Ovary (tissue), 9 donors: ENCODE data around the gene RPA3. TPM values are rescaled to one million over a fixed set of nuclear protein-coding genes. Genes with fewer than 3 reads are reported as not detected.

Source experiments
- DNase-seq, 5 donors: peaks; one replicate each; pipeline ENCODE4 v3.0.0-alpha.2; 2019 to 2020
- H3K27ac ChIP-seq, 2 donors: fragments of 200-600 bp; one replicate each; pipeline versions ENCODE4 v1.5.1 to v1.8.0; 2019 to 2022
- H3K27me3 ChIP-seq: fragments of 200-600 bp; one replicate; pipeline ENCODE4 v1.8.0; 2022
- H3K36me3 ChIP-seq: fragments of 200-600 bp; sonication (generic); one replicate; pipeline ENCODE4 v1.5.1; 2019
- H3K4me1 ChIP-seq: one replicate; pipeline ENCODE4 v1.8.1; 2013; ENCODE audit warnings: mild to moderate bottlenecking, moderate library complexity; ENCODE audit not compliant: insufficient read depth
- H3K4me3 ChIP-seq: fragments of 200-600 bp; sonication (generic); one replicate; pipeline ENCODE4 v1.5.1; 2017
- H3K9me3 ChIP-seq, 2 donors: fragments of 200-600 bp in 1 of 2; sonication (generic) in 1 of 2; one replicate each; pipeline versions ENCODE4 v1.5.1 to v1.8.1; 2013 to 2019; ENCODE audit warnings: mild to moderate bottlenecking in 1 of 2, moderate library complexity in 1 of 2
- CTCF ChIP-seq, 3 donors: fragments of 450-650 bp in 2 of 3; fragments of 200-600 bp in 1 of 3; IDR thresholded peaks; one replicate each; pipeline versions ENCODE4 v1.5.1 to v1.8.0; 2016 to 2022; ENCODE audit warnings: antibody characterized with exemption in 3 of 3, mild to moderate bottlenecking in 1 of 3
- EP300 ChIP-seq: sonication (generic); formaldehyde crosslinking; IDR thresholded peaks from one replicate; pipeline ENCODE4 v1.6.1; 2017; ENCODE audit warnings: antibody characterized with exemption
- POLR2A ChIP-seq: fragments of 450-650 bp; IDR thresholded peaks from one replicate; pipeline ENCODE4 v1.6.1; 2017; ENCODE audit warnings: antibody characterized with exemption, mild to moderate bottlenecking, moderate library complexity
- WGBS, 3 donors: extraction: QIAGEN DNeasy Blood & Tissue Kit in 1 of 3; methylation state at CpG; one replicate each; pipeline versions ENCODE4 v1.1.5 to v1.1.7; 2013 to 2017; 5-methylcytosine and 5-hydroxymethylcytosine counted together
- intact Hi-C, 4 donors: fragments of 100-400 bp; cut with DNase I; formaldehyde crosslinking; loops; one replicate each; pipeline versions ENCODE4 v1.11.0 to v1.15.1; 2022 to 2023
- polyA plus RNA-seq, 2 donors: library from polyadenylated mRNA; stranded (reverse); fragments of 200-250 nt in 1 of 2; fragments of 350-450 nt in 1 of 2; fragmentation: Illumina TruSeq in 1 of 2; extraction: RNeasy Lipid Tissue Mini Kit (QIAGEN cat#74804) in 1 of 2; gene quantifications; one replicate each; pipeline ENCODE4 v1.2.3, GENCODE V29; 2013 to 2014
- total RNA-seq, 7 donors: library from RNA; depleted of rRNA in 2 of 7; stranded (reverse); fragments of >200 nt in 2 of 7; fragmentation: NEBNext Ultra II Directional in 3 of 7; extraction: Animal tissue kit (Norgen Biotek cat#: 25700) in 3 of 7; gene quantifications; one replicate each; pipeline versions ENCODE4 v1.1.0 to v1.2.4, GENCODE V29; 2016 to 2023
- donor health status: DM: no; HTN: no; CAD: no; lungs with moderate emphysema.
- donor health status: DM: no; HTN: no; CAD: no.
- donor health status: Bipolar disorder and iron deficiency.
- donor health status: DM: yes; HTN: yes; CAD: no.
- donor health status: DM: no; HTN: no; CAD: no.
- donor health status: DM: yes; HTN: yes; CAD: no.

The RPA3 gene
- total and polyA plus RNA-seq, 9 donors, result 8.6 to 28.6 (median 17.8) TPM

GRCh38 chr7:7738622-7739021, 20.2 kb upstream of the RPA3 start:
- no peak overlapping the region for H3K27ac ChIP-seq
- no peaks in the 10 kb centered on the region for H3K9me3 ChIP-seq
- no peaks in the 10 kb centered on the region for H3K27me3 ChIP-seq
- no peak for DNase-seq
- TF ChIP-seq POLR2A (no peak), EP300 (no peak), CTCF (IDR thresholded peaks at IDR 0.05) (no peak)
- intact Hi-C loops, result loop anchor here in 1 of 4 donors (5.0 kb wide), 1 partner anchor 429 kb away; no protein-coding TSS in a partner anchor
- no peaks in the 10 kb centered on the region for H3K4me1 ChIP-seq
- H3K4me3 ChIP-seq, result no peak overlapping the region
- no peaks in the 10 kb centered on the region for H3K36me3 ChIP-seq
- WGBS, 3 donors, result 88 to 92% (median 90%) methylated on average over 3 of the region's 3 CpGs

- WGBS, 3 donors, result 81 to 95% (median 91%) methylated on average over 1 of the region's 1 CpG
- Histone ChIP-seq H3K27ac (no peak overlapping the region), H3K4me3 (no peak overlapping the region), H3K36me3 (no peaks in the 10 kb centered on the region), H3K9me3 (no peaks in the 10 kb centered on the region), H3K4me1 (no peaks in the 10 kb centered on the region), H3K27me3 (no peaks in the 10 kb centered on the region)
- intact Hi-C loops, result loop anchor here in 1 of 4 donors (5.0 kb wide), 1 partner anchor 429 kb away; no protein-coding TSS in a partner anchor
- no peak for DNase-seq
- TF ChIP-seq EP300, result no peak
- TF ChIP-seq POLR2A, result no peak
- no peak for TF ChIP-seq CTCF (IDR thresholded peaks at IDR 0.05)
These were observed 19.8 kb upstream of the RPA3 start for GRCh38 chr7:7738177-7738576.

DNA sequence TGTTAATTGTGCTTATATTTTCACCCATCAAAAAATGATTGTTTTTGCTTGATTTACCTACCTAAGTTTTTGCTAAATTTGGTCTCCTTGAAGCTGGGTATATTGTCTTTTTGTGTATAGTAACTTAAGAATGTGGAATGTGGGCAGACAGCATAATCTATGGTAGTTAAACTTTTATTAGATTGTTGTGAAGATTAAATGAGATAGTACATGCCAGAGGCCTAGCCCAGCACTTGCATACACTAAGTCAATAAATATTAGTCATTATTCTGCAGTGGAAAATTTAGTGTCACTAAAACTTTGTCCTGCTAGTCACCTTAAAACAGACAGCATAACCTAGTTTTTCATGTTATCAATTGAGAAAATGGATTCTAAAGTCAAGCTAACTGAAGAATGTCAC, 19.3 kb upstream of the RPA3 start:
- no peak overlapping the region for H3K27ac ChIP-seq
- H3K27me3 ChIP-seq, result no peaks in the 10 kb centered on the region
- no peak overlapping the region for H3K4me3 ChIP-seq
- no peaks in the 10 kb centered on the region for H3K4me1 ChIP-seq
- no peak for DNase-seq
- no peaks in the 10 kb centered on the region for H3K9me3 ChIP-seq
- intact Hi-C loops, result loop anchor here in 1 of 4 donors (5.0 kb wide), 1 partner anchor 430 kb away; no protein-coding TSS in a partner anchor
- TF ChIP-seq POLR2A (no peak), CTCF (IDR thresholded peaks at IDR 0.05) (no peak), EP300 (no peak)
- no peaks in the 10 kb centered on the region for H3K36me3 ChIP-seq

- intact Hi-C loops, result loop anchor here in 1 of 4 donors (5.0 kb wide), 1 partner anchor 431 kb away; no protein-coding TSS in a partner anchor
- H3K4me3 ChIP-seq, result no peak overlapping the region
- no peak for DNase-seq
- TF ChIP-seq CTCF (IDR thresholded peaks at IDR 0.05) (no peak), EP300 (no peak), POLR2A (no peak)
- peaks cover under 1% of the 10 kb centered on the region for H3K4me1 ChIP-seq
- H3K36me3 ChIP-seq, result no peaks in the 10 kb centered on the region
- H3K27ac ChIP-seq, result no peak overlapping the region
- no peaks in the 10 kb centered on the region for H3K9me3 ChIP-seq
- 95 to 100% (median 99%) methylated on average over 2 of the region's 2 CpGs for WGBS, 3 donors
- no peaks in the 10 kb centered on the region for H3K27me3 ChIP-seq
These were observed 18.3 kb upstream of the RPA3 start for GRCh38 chr7:7736671-7737070.
